DMS 273 treated with DMSO at 0.1 percent for 48 hours (cell line): ENCODE measurements around the gene EZH2.
A peak's percentile ranks its signal among the peaks of the same experiment; 100 is the strongest.

ENCODE experiments used
- DNase-seq: peaks from one replicate; lab custom pipeline; 2025; lab: John Stamatoyannopoulos, UW

Gene EZH2

GRCh38 chr7:148898845-148899484 lies 14.9 kb upstream of the EZH2 start:
- no peak for DNase-seq

- no peak for DNase-seq
Observed at GRCh38 chr7:148894591-148894990, 10.5 kb upstream of the EZH2 start.

DNA sequence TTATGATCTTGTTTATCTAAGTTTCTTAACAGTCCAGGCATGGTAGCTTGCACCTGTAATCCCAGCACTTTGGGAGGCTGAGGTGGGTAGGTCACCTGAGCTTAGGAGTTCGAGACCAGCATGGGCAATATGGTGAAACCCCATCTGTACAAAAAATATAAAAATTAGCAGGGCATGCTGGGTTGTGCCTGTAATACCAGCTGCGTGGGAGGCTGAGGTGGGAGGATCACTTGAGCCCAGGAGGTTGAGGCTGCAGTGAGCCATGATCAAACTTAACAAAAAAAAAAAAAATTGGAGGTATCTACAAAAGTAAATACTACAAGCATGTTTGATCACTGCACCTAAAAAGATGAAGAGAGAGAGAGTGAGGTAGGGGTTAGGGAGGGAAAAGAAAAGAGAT lies 9.0 kb upstream of the EZH2 start:
- no peak for DNase-seq

DNA sequence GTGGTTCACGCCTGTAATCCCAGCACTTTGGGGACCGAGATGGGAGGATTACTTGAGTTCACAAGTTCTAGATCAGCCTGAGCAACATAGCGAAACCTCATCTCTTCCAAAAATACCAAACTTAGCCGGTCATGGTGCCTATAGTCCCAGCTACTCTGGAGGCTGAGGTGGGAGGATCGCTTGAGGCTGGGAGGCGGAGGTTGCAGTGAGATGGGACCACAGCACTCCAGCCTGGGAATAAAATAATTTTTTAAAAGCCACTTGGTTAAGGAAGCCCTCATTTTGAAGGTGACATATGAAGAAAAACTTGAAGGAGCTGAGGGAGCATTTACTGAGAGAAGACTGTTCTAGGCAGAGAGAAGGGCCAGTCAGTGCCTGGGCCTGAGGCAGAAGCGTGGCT lies 4.2 kb upstream of the EZH2 start:
- DNase-seq, result no peak

DNA sequence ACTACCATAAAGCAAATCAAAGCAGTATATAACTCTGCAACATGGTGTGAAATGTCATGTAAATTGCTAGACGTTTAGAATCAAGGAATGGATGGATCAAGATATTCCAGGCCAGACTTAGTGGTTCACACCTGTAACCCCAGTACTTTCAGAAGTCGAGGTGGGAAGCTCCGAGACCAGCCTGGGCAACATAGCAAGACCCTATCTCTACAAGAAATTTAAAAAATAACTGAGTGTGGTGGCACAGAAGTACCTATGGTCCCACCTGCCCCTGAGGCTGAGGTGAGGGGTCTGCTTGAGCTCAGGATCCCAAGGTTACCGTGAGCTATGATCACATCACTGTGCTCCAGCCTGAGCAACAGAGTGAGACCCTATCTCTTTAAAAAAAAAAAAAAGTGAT lies 2.8 kb upstream of the EZH2 start:
- no peak for DNase-seq

GRCh38 chr7:148884299-148885022 lies 370 bp upstream of the EZH2 start:
- DNase-seq, result peak; percentile 87

DNA sequence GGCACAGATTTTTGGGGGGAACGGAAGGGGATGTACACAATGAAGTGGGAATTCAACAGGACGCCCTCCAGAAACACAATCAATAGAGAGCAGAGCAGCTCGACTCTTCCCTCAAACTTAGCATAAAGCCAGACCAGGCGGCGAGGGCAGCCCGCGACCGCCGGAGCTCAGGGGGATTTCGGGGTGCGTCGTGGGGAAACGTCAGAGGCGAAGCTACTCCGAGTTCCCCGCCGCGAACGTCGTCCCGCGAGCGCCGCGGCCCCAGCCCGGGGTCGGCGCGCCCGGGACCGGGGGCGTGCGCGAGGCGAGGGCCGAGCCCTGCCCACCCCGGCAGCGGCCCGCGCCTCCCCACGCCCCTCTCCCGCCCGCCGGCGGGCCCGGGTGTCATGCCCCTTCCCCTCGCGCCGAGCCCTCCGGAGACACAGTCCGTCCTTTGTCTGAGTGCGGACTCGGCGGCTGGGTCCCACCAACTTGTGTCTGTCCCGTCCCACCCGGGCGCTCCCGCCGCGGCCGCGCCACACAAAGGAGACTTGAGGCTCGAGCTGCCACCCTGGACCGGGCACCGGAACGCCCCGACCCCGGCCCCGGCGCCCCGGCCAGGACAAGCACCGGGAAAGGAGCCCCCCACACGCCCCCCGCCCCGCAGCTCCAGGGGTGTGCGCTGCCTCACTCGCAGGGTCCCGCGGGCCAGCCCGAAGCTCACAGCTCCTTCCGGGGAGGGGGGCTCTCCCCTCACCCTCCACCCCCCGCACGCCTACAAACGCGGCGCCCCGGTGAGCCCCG lies 634 bp downstream of the EZH2 start:
- DNase-seq, result no peak

DNA sequence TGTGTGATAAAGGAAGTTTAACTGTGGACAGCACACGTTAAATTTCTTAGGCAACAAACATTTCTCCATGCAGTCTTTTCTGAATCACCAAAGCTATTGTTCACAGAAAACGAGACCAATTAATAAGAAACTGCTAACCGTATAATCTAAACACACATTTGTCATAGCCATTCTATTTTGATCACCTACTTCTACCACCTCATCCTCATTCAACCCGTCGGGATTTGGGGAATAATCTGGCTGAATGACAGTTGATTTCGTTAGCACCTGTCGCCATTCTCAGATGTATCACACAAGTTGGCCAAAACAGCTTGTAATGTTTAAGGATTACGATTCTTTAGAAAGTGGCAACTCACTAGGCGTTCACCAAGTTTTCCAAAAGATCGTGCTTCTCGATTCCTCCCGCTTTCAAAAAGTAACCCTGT lies 1.2 kb downstream of the EZH2 start:
- DNase-seq, result no peak

- DNase-seq, result no peak
Observed at GRCh38 chr7:148882192-148882591, 1.9 kb downstream of the EZH2 start.

- DNase-seq, result no peak
Observed at GRCh38 chr7:148878317-148878716, 5.8 kb downstream of the EZH2 start.

- DNase-seq, result no peak
Observed at GRCh38 chr7:148877517-148877916, 6.6 kb downstream of the EZH2 start.

DNA sequence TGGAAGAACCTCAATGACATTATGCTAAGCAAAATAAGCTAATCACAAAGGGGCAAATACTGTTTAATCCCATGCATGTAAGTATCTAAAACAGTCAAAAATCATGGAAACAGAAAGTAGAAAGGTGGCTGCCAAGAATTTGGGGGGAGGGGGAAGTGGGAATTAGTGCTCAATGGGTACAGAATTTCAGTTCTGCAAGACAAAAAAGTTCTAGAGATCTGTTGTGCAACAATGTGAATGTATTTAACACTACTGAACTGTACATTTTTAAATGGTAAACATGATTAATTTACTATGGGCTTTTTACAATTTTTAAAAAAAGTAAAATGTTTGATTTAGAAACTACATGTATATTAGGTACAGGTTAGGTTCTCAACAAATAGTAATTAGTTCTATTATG lies 11.9 kb downstream of the EZH2 start:
- DNase-seq, result no peak

DNA sequence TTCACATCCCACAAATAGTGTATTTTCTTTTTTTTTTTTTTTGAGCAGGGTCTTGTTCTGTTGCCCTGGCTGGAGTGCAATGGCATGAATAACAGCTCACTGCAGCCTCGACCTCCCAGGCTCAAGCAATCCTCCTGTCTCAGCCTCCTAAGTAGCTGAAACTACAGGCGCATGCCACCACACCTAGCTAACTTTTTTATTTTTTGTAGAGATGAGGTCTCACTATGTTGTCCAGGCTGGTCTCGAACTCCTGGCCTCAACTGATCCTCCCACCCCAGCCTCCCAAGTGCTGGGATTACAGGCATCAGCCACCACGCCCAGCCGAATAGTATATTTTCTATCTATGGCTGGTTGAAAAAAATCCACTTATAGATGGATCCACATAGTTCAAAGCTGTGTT lies 12.5 kb downstream of the EZH2 start:
- no peak for DNase-seq

GRCh38 chr7:148871030-148871429 lies 13.1 kb downstream of the EZH2 start:
- no peak for DNase-seq

- no peak for DNase-seq
Observed at GRCh38 chr7:148868378-148868674, 15.8 kb downstream of the EZH2 start.

DNA sequence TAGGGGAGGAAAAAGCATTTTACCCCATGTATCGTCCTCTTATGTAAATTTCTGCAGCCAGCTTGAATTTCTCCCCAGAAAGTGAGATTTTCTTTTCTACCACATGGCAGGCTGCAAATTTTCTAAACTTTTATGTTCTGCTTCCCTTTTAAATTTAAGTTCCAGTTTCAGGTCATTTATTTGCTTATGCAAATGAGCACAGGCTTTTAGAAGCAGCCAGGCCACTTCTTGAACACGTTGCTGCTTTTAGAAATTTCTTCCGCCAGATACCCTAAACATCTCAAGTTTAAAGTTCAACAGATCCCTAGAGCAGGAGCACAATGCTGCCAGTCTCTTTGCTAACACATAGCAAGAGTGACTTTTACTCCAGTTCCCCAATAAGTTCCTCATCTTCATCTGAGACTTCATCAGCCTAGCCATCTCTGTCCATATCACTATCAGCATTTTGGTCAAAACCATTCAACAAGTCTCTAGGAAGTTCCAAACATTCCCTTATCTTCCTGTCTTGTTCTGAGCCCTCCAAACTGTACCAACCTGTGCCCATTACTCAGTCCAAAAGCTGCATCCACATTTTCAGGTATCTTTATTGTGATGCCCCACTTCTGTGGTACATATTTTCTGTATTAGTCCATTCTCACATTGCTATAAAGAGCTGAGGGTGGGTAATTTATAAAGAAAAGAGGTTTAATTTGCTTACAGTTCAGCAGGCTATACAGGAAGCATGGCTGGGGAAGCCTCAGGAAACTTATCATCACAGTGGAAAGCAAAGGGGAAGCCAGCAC lies 16.3 kb downstream of the EZH2 start:
- DNase-seq, result no peak

DNA sequence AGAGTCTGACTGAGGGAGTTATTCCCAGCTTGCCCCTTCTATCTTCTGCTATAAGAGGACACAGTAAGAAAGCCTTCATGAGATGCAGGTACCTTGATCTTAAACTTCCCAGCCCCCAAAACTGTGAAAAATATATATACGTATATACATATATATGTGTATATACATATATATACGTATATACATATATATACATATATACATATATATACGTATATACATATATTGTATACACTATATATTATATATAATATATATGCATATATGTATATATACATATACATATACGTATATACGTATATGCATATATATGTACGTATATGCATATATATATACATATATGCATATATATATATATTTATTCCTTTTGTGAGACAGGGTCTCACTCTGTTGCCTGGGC lies 17.7 kb downstream of the EZH2 start:
- DNase-seq, result no peak

DNA sequence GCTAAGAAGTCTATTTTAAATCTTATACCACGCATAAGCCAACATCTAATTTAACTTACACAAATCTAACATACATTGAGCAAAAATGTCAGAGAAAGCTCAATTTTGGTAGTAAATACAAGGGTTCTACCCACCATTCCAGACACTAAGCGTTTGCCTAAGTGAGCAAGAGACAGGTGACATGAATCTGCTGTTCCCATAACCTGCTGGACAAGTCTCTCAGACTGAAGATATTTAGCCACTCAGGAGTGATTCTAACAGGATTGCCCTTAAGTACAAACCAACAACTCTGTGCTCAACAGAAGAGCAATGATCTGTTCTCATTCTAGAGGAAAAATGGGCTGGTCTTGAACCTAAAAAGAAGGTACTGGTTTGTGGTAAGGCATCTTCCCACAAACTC lies 18.8 kb downstream of the EZH2 start:
- no peak for DNase-seq

DNA sequence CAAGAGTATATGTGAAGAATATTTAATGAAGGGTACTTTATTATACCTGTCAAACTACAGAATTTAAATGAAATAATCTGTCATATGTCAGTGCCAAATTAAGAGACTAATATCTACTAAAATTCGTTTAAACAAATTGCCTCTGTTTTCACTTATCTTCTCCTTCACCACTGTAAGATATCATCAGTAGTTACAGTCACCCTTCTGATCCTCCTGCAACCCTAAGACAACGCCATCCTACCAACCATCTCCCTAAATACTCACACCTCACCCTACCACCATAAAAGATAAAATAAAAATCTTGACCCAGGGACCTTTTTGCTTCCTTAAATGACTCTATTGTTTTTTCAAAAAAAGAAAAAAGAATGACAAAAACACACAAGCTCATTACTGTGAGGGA lies 20.8 kb downstream of the EZH2 start:
- DNase-seq, result no peak

GRCh38 chr7:148862481-148862880 lies 21.6 kb downstream of the EZH2 start:
- no peak for DNase-seq

GRCh38 chr7:148858489-148858888 lies 25.6 kb downstream of the EZH2 start:
- DNase-seq, result no peak

DNA sequence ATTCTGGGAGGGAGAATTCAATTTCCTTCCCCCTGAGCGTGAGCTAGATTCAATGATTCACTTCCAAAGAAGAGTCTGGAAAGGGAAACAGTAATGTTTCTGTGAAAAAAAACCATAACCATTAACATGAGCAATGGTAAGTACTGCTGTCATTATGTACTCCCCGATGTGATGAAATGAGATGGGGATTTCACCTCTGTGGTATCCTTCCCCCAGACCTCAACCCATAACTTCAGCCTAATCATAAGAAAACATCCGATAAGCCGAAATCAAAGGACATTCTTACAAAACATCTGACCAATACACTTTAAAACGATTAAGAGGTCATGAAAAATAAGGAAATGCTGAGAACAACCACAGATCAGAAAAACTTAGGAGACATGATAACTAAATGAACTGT lies 27.2 kb downstream of the EZH2 start:
- no peak for DNase-seq

GRCh38 chr7:148856578-148856881 lies 27.6 kb downstream of the EZH2 start:
- no peak for DNase-seq
